Measurements from ENCODE around the gene MARS1.

GRCh38 chr12:57548013-57548315, 60.1 kb downstream of the MARS1 start:
- no peak for TF ChIP-seq POLR2AphosphoS5 (IDR thresholded peaks at IDR 0.05; ENCODE audit: borderline replicate concordance, low read depth, low read length)
- no peak for TF ChIP-seq EZH2 (IDR thresholded peaks at IDR 0.05)
- TF ChIP-seq FOXP2 (optimal IDR thresholded peaks at IDR 0.05; ENCODE audit: control extremely low read depth, extremely low read length, insufficient read depth): no peak

All from SK-N-MC (cell line).